GM18511 (cell line): ENCODE results near the gene SERINC2.

Experiments
- ATAC-seq: cut with Tn5 transposase; IDR thresholded peaks from one replicate; pipeline ENCODE4 v1.9.1; 2021; ENCODE audit warnings: mild to moderate bottlenecking, moderate library complexity; ENCODE audit not compliant: unreplicated experiment

Gene SERINC2

DNA sequence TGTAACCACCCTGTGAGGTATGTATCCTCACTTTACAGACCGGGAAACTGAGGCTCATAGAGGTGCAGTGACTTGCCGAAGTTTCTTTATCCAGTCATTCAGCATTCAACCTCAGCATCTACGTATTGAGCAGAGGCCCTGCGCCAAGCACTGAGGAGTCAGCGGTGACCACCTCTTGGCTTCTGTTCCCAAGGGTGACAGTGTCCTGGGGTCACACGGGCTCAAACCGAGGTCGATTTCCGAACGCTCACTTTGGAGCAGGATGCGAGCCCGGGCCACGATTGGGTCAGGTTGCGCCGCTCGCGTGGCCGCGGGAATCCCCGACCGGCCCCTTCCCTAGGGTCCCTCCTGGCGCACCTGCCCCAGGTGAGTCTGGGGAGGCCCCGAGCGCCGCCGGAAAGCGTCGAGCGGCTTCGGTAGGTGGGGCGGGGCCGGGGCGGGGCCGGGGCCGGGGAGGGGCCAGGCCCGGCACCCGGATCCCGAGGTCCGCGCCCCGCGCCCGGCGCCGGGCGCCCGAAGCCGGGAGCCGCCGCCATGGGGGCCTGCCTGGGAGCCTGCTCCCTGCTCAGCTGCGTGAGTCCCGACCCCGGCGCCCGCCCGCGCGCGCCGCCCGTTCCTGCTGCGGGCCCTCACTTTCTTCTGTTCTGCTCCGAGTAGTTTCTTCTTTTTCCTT is at the start of gene SERINC2:
Gene SERINC2, plus strand, starts transcription at position 482 of the 673 bp plus-strand sequence. Its CDS starts 53 bp downstream, at position 535.
- ATAC-seq: peak; percentile 50

DNA sequence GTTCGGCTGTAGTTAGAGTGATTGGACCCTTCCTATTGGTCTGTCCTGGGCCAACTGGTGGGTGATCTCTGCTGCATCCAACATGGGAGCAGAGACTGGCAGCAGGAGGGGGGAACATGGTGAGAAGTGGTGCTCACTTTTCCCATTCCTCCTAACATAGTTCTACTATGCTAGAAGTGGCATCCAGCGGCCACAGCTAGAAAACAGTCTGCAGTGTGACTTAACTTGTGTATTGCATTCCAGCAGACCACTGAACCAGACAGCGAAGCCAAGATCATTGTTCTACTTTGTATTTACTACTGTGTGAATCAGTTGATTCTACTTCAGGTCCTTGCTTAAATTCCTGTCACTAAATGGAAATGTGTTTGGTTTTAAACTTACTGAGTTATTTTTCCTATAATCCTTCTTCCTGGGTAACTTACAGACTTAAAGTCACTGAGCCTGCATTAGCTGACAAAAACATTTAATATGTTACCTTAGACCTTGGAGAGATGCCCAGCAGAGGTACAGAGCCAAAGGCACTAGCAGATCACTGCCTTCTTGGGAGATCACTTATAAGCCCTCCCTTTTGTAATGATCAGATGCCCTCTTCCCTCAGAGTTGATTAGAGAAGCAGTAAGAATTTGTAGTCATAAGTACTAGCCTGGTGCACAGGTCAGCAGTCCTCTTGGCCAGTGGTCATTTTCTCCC is 48.3 kb upstream of the SERINC2 start:
- no peak for ATAC-seq

DNA sequence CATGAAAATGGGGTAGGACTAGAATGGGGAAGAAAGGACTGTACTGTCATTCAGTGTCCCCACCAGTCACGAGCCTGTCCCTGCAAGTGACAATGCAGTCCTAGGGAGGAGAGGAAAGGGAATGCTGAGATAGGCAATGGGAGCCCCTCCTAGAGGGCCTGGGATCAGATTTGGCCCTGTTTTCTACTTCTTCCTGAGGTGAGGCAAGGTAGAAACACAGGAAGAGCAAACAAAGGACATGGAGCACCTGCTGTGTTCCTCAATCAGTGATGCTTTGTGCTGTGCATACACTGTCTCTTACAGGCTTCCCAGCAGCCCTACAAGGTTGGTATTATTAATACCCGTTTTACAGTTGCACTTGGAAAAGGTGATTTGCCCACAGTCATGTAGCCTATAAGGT is 46.2 kb upstream of the SERINC2 start:
- no peak for ATAC-seq

- no peak for ATAC-seq
Observed at GRCh38 chr1:31368611-31369107, 44.4 kb upstream of the SERINC2 start.

DNA sequence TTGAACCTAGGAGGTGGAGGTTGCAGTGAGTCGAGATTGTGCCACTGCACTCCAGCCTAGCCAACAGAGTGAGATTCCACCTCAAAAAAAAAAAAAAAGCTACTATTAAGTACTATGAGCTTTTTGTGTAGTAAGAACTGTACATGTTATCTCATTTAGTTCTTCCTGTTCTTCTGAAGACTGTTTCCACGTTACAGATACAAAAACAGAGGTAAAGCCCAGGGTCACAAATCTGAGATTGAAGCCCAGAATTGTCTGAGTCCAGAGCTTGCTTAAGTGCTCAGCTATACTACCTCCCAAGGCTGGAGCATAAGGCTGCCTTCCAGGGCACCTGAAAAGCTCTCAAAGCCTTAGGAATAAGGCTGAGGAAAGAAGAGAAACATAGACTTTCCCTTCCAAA is 43.0 kb upstream of the SERINC2 start:
- ATAC-seq: no peak

GRCh38 chr1:31370565-31370964 is 42.4 kb upstream of the SERINC2 start:
- ATAC-seq: no peak

- ATAC-seq: no peak
Observed at GRCh38 chr1:31371121-31371959, 41.7 kb upstream of the SERINC2 start.

- no peak for ATAC-seq
Observed at GRCh38 chr1:31372051-31372450, 41.0 kb upstream of the SERINC2 start.

DNA sequence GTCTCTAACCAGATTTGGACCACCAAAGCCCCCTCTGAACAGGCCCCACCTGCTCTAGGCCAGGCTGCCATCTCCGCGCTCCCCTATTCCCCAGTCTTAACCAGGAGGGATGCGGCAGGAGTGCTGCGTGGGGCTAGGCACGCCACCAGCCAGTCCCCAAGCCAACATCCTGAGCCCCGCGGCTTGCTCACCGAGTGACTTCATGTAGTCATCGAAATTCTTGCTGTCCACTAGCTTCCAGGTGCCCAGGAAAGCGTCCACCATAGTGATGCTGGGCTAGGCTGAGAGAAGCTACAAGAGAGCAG is 40.3 kb upstream of the SERINC2 start:
- no peak for ATAC-seq

DNA sequence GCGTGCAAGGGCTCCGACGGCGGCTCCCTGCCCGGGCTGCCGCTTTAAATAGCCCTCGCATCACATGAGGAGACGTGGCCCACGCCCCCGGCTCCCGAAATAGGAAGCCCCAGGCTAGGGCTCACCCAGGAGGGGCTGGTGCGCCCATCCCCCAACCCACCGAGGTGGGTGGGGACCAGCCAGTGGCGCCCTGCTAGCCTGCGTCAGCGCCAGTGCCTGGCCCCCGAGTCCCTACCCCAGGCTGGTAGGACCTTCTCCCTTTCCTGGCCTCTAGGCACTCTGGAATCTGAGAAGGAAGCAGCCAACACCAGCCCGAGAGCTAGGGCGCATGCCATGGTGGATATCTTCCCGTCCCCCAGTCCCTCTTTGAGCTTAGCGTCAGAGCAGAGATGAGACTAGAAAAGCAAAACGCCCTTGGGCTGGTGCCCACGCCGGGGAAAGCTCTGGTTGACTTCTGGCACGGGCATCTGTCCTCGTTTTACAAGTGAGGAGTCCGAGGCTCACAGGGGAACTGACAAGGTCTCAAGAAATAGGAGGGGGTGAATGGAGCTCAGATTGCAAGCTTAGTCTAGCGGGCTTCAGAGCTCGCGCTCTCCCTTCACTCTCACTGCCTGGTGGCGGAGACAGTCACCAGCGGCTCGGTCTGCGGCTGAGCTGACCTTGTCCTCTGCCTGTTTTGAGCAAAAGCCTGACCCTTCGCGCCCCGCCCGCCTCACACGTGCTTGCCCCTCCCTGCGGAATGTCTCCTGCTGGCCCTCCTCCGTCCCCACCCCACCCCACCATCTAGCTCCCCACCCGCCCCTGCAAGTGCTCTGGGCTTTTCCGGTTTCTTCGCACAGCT is 39.7 kb upstream of the SERINC2 start, which contains the start of gene FABP3:
Gene FABP3, minus strand, starts transcription at position 21 of the 841 bp plus-strand sequence. CDS start 62 bp downstream, outside the sequence.
- no peak for ATAC-seq

- no peak for ATAC-seq
Observed at GRCh38 chr1:31373897-31374486, 39.0 kb upstream of the SERINC2 start.

DNA sequence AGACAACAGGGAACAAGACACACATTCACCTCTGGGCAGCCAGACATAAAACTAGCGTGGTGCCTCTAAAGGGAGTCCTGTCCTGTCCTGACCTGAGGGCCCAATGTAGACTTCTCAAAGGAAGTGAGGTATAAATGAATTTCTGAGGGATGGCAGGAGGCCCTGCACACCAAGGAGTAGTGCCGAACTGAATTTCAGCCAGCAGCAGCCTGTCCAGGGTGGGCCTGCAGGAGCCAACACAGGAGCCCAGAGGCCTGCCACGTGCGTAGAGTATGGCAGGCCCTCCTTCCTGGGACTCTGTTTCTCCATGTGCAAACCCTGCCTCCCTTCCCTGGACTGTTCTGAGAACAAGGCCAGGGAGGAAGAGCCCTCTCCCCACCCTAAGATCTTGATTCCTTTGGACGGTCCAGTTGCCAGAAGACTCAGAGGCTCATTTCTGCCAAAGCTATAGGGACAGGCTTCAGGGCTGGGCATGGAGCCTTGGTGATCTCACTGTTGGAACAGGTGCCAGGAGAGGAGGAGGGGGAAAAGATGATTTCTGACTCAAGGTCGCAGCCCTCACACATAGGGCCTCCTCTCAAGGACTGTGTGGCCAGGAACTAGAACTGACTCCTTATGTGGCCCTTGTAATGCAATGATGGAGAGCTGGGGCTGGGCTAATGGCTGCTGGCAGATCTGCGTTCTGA is 38.4 kb upstream of the SERINC2 start:
- ATAC-seq: no peak

DNA sequence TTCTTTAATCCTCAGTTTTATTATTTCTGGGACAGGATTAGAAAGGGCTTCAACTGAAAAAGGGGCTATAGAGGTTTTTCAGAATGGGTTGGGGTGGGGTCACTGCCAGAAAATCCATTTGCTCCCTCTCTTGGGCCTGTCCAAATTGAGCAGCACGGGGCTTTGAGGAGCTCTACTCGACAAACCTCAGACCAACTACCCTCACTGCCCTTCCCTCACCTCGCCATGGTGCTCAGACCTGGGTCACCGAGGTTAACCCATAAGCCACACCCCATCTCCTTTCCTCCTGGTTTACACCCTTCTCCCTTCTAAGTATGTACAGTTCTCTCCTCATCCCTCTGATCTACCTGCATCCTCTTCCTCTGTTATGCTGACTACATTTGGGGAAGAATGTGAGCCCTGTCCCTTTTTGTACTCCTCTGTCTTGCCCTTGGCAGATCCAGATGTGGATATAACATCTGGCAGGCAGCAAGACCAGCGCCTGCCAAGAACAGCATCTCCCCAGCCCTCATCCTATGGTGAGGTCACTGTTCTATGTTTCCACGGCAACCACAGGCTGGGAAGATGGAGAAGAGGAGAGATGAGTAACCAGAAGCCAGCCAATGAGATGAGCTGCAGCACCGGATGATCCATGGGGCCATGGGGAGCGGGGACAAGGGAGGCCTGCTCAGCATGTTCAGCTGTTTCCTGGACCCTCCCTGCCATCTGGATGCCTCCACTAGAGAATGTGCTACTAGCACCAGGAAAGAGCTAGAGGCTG is 36.5 kb upstream of the SERINC2 start:
- no peak for ATAC-seq

DNA sequence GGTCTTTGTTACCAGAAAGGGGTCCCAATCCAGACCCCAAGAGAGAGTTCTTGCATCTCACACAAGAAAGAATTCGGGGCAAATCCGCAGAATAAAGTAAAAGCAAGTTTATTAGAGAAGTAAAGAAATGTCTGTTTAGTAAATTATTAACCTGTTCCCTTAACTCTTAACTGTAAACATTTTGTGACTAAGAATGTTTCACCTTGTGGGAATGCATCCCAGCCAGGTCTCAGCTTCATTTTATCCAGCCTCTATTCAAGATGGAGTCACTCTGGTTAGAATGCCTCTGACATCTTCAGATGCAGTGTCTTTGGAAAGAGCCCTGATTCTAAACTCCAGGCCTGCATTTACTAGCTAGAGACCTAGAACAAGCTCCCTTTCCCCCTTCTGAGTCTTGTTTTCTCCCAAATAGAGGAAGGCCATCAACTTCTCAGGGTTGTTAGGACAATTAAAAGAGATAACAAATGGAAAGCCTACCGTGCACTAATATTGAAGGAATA is 35.6 kb upstream of the SERINC2 start:
- ATAC-seq: no peak

- no peak for ATAC-seq
Observed at GRCh38 chr1:31378001-31378400, 35.0 kb upstream of the SERINC2 start.

GRCh38 chr1:31380181-31380580 is 32.8 kb upstream of the SERINC2 start:
- no peak for ATAC-seq

- no peak for ATAC-seq
Observed at GRCh38 chr1:31381394-31382294, 31.4 kb upstream of the SERINC2 start.
